Amygdala (tissue), 56 donors: ENCODE results near the gene SPATA2.

ENCODE experiments used
- DNase-seq, 56 donors: peaks; one replicate each; lab custom pipeline; 2025; lab: John Stamatoyannopoulos, UW

The SPATA2 gene

GRCh38 chr20:49888212-49889000 is 26.9 kb downstream of the SPATA2 start:
- DNase-seq: peak in 52 of 56 donors; percentile 30 to 91 (median 68)

- DNase-seq: peak in 4 of 56 donors; percentile 12 to 60 (median 45)
These were observed 27.8 kb downstream of the SPATA2 start for GRCh38 chr20:49887251-49888211.

GRCh38 chr20:49886571-49887213 is 28.6 kb downstream of the SPATA2 start:
- peak in 8 of 56 donors; percentile 19 to 60 (median 30) for DNase-seq

- no peak for DNase-seq
These were observed 29.6 kb downstream of the SPATA2 start for GRCh38 chr20:49885558-49886332.

- DNase-seq: no peak
These were observed 32.0 kb downstream of the SPATA2 start for GRCh38 chr20:49883246-49883802.

GRCh38 chr20:49882171-49882970 is 33.0 kb downstream of the SPATA2 start:
- DNase-seq: no peak

DNA sequence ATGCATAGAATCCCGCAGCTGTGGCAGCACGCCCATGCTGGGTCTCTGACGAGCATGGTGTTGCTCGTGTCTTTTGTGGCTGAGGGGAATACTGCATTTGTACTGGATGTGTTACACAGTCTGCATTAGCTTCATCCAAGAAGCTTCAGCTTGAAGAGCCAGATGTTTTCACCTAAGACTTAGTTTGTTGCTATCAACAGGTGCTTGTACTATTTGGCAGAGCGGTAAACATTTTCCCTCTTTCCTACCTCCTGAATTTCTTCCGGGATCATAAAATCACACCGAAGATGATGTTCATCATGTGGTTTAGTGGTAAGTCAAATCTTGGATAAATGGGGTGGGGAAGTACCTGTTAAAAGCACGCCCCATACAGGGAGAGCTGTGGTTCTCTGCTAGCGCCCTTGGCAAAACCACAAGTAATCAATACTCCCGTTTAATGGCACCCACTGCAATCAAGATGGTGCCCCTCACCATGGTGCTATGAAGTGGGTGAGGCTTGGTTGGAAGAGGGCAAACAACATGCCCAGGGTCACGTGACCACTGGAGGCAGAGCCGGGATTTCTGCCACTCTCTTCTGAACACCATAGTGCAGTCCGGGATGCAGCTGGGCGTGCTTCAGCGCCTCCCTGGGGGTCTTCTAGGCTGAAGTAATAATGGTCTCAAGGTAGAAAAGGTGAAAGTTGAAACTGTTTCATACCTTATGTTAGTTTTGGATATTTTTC is 34.4 kb downstream of the SPATA2 start:
- no peak for DNase-seq

GRCh38 chr20:49880177-49880576 is 35.2 kb downstream of the SPATA2 start:
- no peak for DNase-seq

- no peak for DNase-seq
These were observed 36.4 kb downstream of the SPATA2 start for GRCh38 chr20:49878977-49879376.

DNA sequence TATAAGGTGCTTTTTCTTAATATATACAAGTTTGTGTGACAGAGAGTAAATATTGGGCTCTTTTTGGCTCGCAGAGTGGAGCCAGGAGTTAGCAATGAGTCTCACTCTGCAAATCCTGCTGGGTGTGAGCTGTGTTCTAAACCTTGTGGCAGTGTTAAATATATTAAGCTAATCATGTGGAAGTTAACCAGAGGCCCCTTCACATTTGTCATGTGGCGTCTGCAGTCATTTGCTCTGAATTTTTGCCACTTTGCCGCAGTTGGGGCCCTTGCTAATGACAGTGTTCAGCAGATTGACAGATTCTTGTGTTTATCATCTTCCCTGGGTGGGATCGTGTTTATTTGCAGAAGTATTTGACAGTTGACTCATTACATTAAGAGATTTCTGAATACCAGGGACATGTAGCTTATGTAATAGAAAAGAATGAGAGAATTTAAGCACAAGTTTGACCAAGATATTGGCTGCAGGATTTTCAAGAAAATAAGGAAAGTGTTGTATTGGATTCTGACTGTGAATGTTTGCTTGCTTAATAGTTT is 37.9 kb downstream of the SPATA2 start:
- DNase-seq: peak in 2 of 56 donors; percentile 8 to 19

DNA sequence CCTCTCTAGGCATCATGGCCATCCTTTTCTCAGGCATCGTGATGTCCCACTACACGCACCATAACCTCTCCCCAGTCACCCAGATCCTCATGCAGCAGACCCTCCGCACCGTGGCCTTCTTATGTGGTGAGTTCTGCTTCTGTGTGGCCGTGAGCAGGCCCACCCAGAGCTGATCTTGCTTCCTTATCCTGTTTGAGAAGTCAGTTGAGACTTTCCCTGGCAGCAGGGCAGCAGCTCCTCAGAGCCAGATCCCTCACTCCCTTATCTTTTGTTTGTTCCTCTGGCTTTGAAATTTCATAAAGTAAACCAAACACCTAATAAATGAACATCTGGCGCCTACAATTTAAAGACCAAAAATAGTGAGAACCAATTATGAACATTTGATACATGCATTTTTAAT is 40.6 kb downstream of the SPATA2 start:
- no peak for DNase-seq

- no peak for DNase-seq
These were observed 43.3 kb downstream of the SPATA2 start for GRCh38 chr20:49872056-49872455.

GRCh38 chr20:49871391-49871948 is 43.9 kb downstream of the SPATA2 start:
- no peak for DNase-seq

GRCh38 chr20:49870261-49870660 is 45.1 kb downstream of the SPATA2 start:
- DNase-seq: no peak

DNA sequence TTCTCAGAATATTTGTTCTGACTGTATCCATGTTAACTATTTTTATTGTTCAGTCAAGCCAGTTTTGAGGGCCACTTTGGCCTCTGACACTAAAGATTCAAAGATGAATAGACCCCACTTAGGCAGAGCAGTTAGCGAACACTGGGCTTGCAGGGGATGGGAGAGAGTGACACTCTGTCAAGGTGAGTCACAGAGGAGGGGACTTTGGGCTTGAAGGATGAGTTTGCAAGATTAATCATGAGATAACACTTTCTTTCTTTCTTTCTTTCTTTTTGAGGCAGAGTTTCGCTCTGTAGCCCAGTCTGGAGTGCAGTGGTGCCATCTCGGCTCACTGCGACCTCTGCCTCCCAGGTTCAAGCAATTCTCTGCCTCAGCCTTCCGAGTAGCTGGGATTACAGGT is 46.4 kb downstream of the SPATA2 start:
- no peak for DNase-seq

- no peak for DNase-seq
These were observed 46.8 kb downstream of the SPATA2 start for GRCh38 chr20:49868538-49868937.

GRCh38 chr20:49867453-49868215 is 47.7 kb downstream of the SPATA2 start:
- no peak for DNase-seq
